Measurements from ENCODE around the gene ACAD10.
"Not testable (repeated sequence)": the region's sequence is repeated elsewhere in the genome, so short reads cannot be mapped to it uniquely, and the experiment has no call there.

The ACAD10 gene

DNA sequence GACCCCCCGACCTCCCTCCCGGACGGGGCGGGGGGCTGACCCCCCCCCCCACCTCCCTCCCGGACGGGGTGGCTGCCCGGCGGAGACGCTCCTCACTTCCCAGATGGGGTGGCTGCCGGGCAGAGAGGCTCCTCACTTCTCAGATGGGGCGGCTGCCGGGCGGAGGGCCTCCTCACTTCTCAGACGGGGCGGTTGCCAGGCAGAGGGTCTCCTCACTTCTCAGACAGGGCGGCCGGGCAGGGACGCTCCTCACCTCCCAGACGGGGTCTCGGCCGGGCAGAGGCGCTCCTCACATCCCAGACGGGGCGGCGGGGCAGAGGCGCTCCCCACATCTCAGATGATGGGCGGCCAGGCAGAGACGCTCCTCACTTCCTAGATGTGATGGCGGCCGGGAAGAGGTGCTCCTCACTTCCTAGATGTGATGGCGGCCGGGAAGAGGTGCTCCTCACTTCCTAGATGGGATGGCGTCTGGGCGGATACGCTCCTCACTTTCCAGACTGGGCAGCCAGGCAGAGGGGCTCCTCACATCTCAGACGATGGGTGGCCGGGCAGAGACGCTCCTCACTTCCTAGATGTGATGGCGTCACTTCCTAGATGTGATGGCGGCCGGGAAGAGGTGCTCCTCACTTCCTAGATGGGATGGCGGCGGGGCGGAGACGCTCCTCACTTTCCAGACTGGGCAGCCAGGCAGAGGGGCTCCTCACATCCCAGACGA lies 38.0 kb downstream of the ACAD10 start:
- H3K4me3 ChIP-seq (ENCODE audit: extremely low read depth, insufficient read depth, low read length, poor library complexity, severe bottlenecking); H3K9me3 ChIP-seq (ENCODE audit: control insufficient read depth, low read length); H3K27ac ChIP-seq (ENCODE audit: low read depth, low read length, severe bottlenecking); H3K4me1 ChIP-seq (ENCODE audit: control insufficient read depth, insufficient read depth, low read length, poor library complexity, severe bottlenecking): not testable (repeated sequence)
- WGBS, 2 experiments (ENCODE audit: insufficient coverage in 2 of 2) = 95 to 98% methylated on average over 16 to 20 of the region's 46 CpGs
- peaks cover 51% of the 10 kb centered on the region for H3K36me3 ChIP-seq (ENCODE audit: control insufficient read depth, insufficient read depth, low read length)

DNA sequence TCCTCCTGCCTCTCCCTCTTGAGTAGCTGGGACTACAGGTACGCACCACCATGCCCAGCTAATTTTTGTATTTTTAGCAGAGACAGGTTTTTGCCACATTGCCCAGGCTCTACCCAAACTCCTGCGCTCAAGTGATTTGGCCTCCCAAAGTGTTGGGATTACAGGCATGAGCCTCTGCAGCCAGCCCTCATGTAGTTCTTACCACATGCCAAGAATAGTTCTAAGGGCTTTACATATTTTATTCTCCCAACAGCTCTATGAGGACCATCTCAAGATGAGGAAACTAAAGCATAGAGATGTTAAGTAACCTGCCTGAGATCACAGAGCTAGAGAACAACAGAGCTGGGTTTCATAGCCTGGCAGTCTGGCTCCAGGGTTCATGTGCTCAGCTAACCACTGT lies 42.9 kb downstream of the ACAD10 start:
- Histone ChIP-seq H3K9me3 (ENCODE audit: control insufficient read depth, low read length) (no peaks in the 10 kb centered on the region), H3K36me3 (ENCODE audit: control insufficient read depth, insufficient read depth, low read length) (peaks cover 33% of the 10 kb centered on the region), H3K27ac (ENCODE audit: low read depth, low read length, severe bottlenecking) (no peak overlapping the region), H3K4me1 (ENCODE audit: control insufficient read depth, insufficient read depth, low read length, poor library complexity, severe bottlenecking) (no peaks in the 10 kb centered on the region), H3K4me3 (ENCODE audit: extremely low read depth, insufficient read depth, low read length, poor library complexity, severe bottlenecking) (no peak overlapping the region)
- WGBS, 2 experiments (ENCODE audit: insufficient coverage in 2 of 2) = 90 to 100% methylated on average over 2 of the region's 2 CpGs

DNA sequence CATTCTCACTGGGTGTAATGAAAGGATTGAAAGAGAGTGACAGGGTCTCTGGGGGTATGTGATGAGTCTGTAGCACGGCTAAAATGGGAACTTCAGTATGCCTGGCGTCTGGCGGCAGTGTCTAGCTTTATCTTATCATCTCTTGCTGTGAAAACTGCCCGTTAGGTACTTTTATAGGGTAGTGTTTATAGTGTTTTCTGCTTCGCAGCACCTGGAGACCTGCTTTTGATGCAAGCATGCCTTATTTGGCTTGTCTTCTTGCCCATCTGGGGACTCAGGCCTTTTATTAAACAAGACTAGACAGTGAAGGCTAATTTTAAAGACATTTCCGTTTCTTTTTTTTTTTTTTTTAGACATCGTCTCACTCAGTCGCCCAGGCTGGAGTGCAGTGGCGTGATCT lies 44.6 kb downstream of the ACAD10 start:
- H3K4me3 ChIP-seq (ENCODE audit: extremely low read depth, insufficient read depth, low read length, poor library complexity, severe bottlenecking) = no peak overlapping the region
- WGBS, 2 experiments (ENCODE audit: insufficient coverage in 2 of 2) = 94 to 95% methylated on average over 4 to 8 of the region's 9 CpGs

DNA sequence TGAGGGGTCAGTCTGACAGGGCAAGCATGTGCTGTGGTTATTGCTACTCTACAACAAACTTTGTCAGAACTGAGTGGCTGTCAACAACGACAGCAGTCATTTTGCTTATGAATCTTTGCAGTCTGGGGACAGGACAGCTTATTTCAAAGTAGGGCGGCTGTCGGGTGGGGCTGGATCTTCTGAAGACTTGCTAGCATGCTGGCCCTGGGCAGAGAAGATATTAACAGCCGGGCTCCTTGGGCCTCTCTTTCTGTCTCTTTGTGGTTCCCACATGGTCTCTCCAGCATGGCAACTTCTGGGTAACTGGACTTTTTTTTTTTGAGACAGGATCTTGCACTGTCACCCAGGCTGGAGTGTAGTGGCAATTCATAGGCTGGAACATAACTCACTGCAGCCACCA lies 46.9 kb downstream of the ACAD10 start:
- H3K9me3 ChIP-seq (ENCODE audit: control insufficient read depth, low read length) = no peaks in the 10 kb centered on the region
- no peak overlapping the region for H3K4me3 ChIP-seq (ENCODE audit: extremely low read depth, insufficient read depth, low read length, poor library complexity, severe bottlenecking)
- 93 to 95% methylated on average over 4 of the region's 4 CpGs for WGBS, 2 experiments (ENCODE audit: insufficient coverage in 2 of 2)
- no peaks in the 10 kb centered on the region for H3K4me1 ChIP-seq (ENCODE audit: control insufficient read depth, insufficient read depth, low read length, poor library complexity, severe bottlenecking)
- peaks cover 38% of the 10 kb centered on the region for H3K36me3 ChIP-seq (ENCODE audit: control insufficient read depth, insufficient read depth, low read length)
- H3K27ac ChIP-seq (ENCODE audit: low read depth, low read length, severe bottlenecking) = no peak overlapping the region

More for the DNA sequence above, 44.6 kb downstream of the ACAD10 start:
- no peak overlapping the region for H3K27ac ChIP-seq (ENCODE audit: low read depth, low read length, severe bottlenecking)
- peaks cover 33% of the 10 kb centered on the region for H3K36me3 ChIP-seq (ENCODE audit: control insufficient read depth, insufficient read depth, low read length)
- no peaks in the 10 kb centered on the region for H3K4me1 ChIP-seq (ENCODE audit: control insufficient read depth, insufficient read depth, low read length, poor library complexity, severe bottlenecking)
- no peaks in the 10 kb centered on the region for H3K9me3 ChIP-seq (ENCODE audit: control insufficient read depth, low read length)

DNA sequence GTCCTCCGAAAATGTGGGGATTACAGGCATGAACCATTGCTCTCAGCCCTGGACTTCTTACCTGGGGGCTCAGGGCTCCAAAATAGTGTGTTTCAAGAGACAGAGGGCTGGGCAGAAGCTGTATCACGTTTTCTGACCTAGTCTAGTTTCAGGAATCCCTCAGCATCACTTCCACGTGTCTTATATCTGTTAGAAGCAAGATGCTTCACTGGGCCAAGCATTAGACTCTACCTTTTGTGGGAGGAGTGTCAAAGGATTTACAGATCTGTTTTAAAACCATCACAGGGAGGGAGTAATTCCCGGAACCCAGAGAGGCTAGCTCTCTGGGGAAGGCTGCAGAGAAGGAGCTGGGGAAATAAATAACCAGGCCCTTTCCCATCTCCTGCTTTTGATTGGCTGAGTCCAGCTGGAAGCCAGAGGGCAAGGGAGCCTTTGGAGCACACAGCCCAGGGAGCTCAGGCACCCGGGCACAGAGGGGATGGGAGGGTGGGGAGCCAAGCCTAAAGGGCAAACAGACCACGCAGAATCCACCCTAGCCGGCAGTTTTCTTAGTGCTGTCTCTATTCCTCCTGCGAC lies 47.6 kb downstream of the ACAD10 start:
- H3K4me3 ChIP-seq (ENCODE audit: extremely low read depth, insufficient read depth, low read length, poor library complexity, severe bottlenecking) = no peak overlapping the region
- no peak overlapping the region for H3K27ac ChIP-seq (ENCODE audit: low read depth, low read length, severe bottlenecking)
- no peaks in the 10 kb centered on the region for H3K9me3 ChIP-seq (ENCODE audit: control insufficient read depth, low read length)
- 89 to 93% methylated on average over 7 of the region's 8 CpGs for WGBS, 2 experiments (ENCODE audit: insufficient coverage in 2 of 2)
- no peaks in the 10 kb centered on the region for H3K4me1 ChIP-seq (ENCODE audit: control insufficient read depth, insufficient read depth, low read length, poor library complexity, severe bottlenecking)
- peaks cover 38% of the 10 kb centered on the region for H3K36me3 ChIP-seq (ENCODE audit: control insufficient read depth, insufficient read depth, low read length)

GRCh38 chr12:111739524-111739923 lies 53.7 kb downstream of the ACAD10 start:
- peaks cover 17% of the 10 kb centered on the region for H3K36me3 ChIP-seq (ENCODE audit: control insufficient read depth, insufficient read depth, low read length)
- not testable (repeated sequence) for H3K27ac ChIP-seq (ENCODE audit: low read depth, low read length, severe bottlenecking); H3K9me3 ChIP-seq (ENCODE audit: control insufficient read depth, low read length); H3K4me1 ChIP-seq (ENCODE audit: control insufficient read depth, insufficient read depth, low read length, poor library complexity, severe bottlenecking); H3K4me3 ChIP-seq (ENCODE audit: extremely low read depth, insufficient read depth, low read length, poor library complexity, severe bottlenecking)
- WGBS, 2 experiments (ENCODE audit: insufficient coverage in 2 of 2) = 96 to 97% methylated on average over 9 of the region's 9 CpGs

DNA sequence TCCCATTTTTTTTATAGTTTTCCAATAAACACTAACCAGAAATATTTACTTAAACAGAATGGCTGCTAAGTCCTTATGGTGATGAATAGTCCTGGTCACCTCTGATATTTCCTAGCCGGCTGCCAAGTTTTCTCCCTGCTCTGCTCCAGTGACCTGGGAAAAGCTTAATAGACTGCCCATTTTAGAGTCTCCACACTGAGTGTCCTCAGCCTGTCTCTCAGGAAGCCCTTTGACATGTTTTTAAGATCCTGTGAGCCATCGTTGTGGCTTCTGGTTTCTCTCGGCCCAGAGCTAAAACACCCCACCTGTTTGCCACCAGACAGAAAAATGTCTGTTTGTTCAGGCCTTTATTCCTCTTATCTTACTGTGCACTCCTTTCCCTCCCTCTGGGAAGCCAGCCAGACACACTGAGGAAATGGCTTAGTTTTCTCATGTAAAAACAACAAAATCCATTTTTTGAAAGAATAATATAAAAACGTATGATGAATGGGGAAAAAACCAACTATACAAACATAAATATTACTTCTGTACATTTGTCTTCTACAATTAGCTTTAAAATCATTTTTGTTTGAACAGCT lies 55.5 kb downstream of the ACAD10 start:
- Histone ChIP-seq H3K27ac (ENCODE audit: low read depth, low read length, severe bottlenecking) (no peak overlapping the region), H3K4me3 (ENCODE audit: extremely low read depth, insufficient read depth, low read length, poor library complexity, severe bottlenecking) (no peak overlapping the region), H3K36me3 (ENCODE audit: control insufficient read depth, insufficient read depth, low read length) (peaks cover 28% of the 10 kb centered on the region), H3K9me3 (ENCODE audit: control insufficient read depth, low read length) (no peaks in the 10 kb centered on the region), H3K4me1 (ENCODE audit: control insufficient read depth, insufficient read depth, low read length, poor library complexity, severe bottlenecking) (no peaks in the 10 kb centered on the region)
- whole genome bisulfite sequencing, 2 experiments (ENCODE audit: insufficient coverage in 2 of 2) = 93 to 94% methylated on average over 3 of the region's 4 CpGs

DNA sequence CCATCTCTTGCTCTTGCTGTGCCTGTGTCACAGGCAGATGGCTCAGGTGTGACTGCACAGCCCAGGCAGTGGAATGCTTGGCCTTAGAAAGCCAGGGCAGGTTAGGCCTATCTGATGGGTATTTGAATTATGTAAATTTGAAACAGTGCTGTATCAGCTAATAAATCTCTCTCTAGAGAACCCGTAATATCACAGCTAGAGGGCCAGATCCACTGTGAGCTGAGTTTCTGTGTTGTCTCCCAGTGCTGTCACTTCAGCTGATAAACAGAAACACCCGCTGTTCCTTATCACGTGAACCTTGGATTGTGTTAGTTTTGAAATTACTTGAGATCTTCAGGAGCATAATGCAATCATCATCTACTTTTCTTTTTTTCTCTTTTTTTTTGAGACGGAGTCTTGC lies 59.4 kb downstream of the ACAD10 start:
- WGBS, 2 experiments (ENCODE audit: insufficient coverage in 2 of 2) = 80 to 86% methylated on average over 1 of the region's 4 CpGs
- H3K27ac ChIP-seq (ENCODE audit: low read depth, low read length, severe bottlenecking) = no peak overlapping the region
- H3K4me3 ChIP-seq (ENCODE audit: extremely low read depth, insufficient read depth, low read length, poor library complexity, severe bottlenecking) = no peak overlapping the region
- no peaks in the 10 kb centered on the region for H3K4me1 ChIP-seq (ENCODE audit: control insufficient read depth, insufficient read depth, low read length, poor library complexity, severe bottlenecking)
- no peaks in the 10 kb centered on the region for H3K9me3 ChIP-seq (ENCODE audit: control insufficient read depth, low read length)
- peaks cover 39% of the 10 kb centered on the region for H3K36me3 ChIP-seq (ENCODE audit: control insufficient read depth, insufficient read depth, low read length)

DNA sequence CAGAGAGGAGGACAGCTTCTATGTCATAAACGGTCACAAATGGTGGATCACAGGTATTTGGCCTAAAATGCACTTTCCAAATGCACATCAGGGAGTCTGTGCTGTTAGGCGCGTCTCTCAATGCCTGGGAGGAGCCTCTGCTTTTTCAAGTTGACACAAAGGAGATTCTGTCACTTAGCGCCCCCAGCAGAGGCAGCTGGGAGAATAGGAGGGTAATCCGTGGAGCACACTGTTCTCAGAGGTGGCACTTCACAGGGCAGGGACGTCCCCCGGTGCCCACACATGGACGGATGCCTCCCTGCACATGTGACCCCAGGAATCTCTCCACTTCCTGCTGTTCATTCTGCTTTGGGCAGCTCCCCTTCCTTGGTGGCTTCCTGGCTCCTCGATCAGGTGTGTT lies 61.5 kb downstream of the ACAD10 start:
- 90 to 96% methylated on average over 9 of the region's 9 CpGs for WGBS, 2 experiments (ENCODE audit: insufficient coverage in 2 of 2)
- peaks cover 45% of the 10 kb centered on the region for H3K36me3 ChIP-seq (ENCODE audit: control insufficient read depth, insufficient read depth, low read length)
- H3K9me3 ChIP-seq (ENCODE audit: control insufficient read depth, low read length) = no peaks in the 10 kb centered on the region
- no peak overlapping the region for H3K4me3 ChIP-seq (ENCODE audit: extremely low read depth, insufficient read depth, low read length, poor library complexity, severe bottlenecking)
- H3K4me1 ChIP-seq (ENCODE audit: control insufficient read depth, insufficient read depth, low read length, poor library complexity, severe bottlenecking) = no peaks in the 10 kb centered on the region
- no peak overlapping the region for H3K27ac ChIP-seq (ENCODE audit: low read depth, low read length, severe bottlenecking)

DNA sequence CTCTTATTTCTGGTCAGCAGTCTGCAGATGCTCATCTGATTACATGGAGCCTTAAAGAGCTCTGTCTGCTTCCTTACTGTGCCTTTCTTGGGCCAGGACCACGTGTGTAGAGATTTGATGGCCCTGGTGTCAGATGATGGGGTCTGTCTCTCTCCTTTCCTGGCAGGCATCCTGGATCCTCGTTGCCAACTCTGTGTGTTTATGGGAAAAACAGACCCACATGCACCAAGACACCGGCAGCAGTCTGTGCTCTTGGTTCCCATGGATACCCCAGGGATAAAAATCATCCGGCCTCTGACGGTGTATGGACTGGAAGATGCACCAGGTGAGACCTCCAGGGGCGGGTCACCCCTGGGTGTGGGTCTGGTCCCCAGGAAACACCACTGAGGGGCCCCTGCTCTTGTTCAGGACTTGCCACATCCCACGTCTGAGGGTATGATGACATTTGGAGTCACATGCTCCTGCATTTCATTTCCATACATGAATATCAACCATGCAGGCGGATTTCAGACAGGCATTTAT lies 62.4 kb downstream of the ACAD10 start:
- Histone ChIP-seq H3K4me1 (ENCODE audit: control insufficient read depth, insufficient read depth, low read length, poor library complexity, severe bottlenecking) (no peaks in the 10 kb centered on the region), H3K36me3 (ENCODE audit: control insufficient read depth, insufficient read depth, low read length) (peaks cover 45% of the 10 kb centered on the region), H3K9me3 (ENCODE audit: control insufficient read depth, low read length) (no peaks in the 10 kb centered on the region), H3K27ac (ENCODE audit: low read depth, low read length, severe bottlenecking) (no peak overlapping the region), H3K4me3 (ENCODE audit: extremely low read depth, insufficient read depth, low read length, poor library complexity, severe bottlenecking) (no peak overlapping the region)
- 92% methylated on average over 5 to 6 of the region's 8 CpGs for WGBS, 2 experiments (ENCODE audit: insufficient coverage in 2 of 2)

- peaks cover 45% of the 10 kb centered on the region for H3K36me3 ChIP-seq (ENCODE audit: control insufficient read depth, insufficient read depth, low read length)
- H3K27ac ChIP-seq (ENCODE audit: low read depth, low read length, severe bottlenecking) = no peak overlapping the region
These were observed 63.0 kb downstream of the ACAD10 start for GRCh38 chr12:111748867-111749266.

More at GRCh38 chr12:111748867-111749266, 63.0 kb downstream of the ACAD10 start:
- 94 to 96% methylated on average over 6 of the region's 7 CpGs for WGBS, 2 experiments (ENCODE audit: insufficient coverage in 2 of 2)
- H3K4me1 ChIP-seq (ENCODE audit: control insufficient read depth, insufficient read depth, low read length, poor library complexity, severe bottlenecking) = no peaks in the 10 kb centered on the region
- no peak overlapping the region for H3K4me3 ChIP-seq (ENCODE audit: extremely low read depth, insufficient read depth, low read length, poor library complexity, severe bottlenecking)
- H3K9me3 ChIP-seq (ENCODE audit: control insufficient read depth, low read length) = no peaks in the 10 kb centered on the region
